ENCODE measurements around the gene ZNF324B. TPM values are rescaled to one million over a fixed set of nuclear protein-coding genes. Genes with fewer than 3 reads are reported as not detected.

ZNF324B gene
- total RNA-seq, 1 experiment from 2014 or later, result 6.3 TPM

GRCh38 chr19:58439576-58440554, 11.6 kb upstream of the ZNF324B start, which contains the start of gene ZNF132:
TSS of gene ZNF132 (minus strand) at chr19:58440153. CDS start at chr19:58439821, 332 bp downstream.
- H3K9me3 ChIP-seq (ENCODE audit: control insufficient read depth, low read depth, low read length), result peaks cover 12% of the 10 kb centered on the region
- H2BK120ac ChIP-seq (ENCODE audit: low read depth, low read length, poor library complexity, severe bottlenecking), result no peak within 1 kb of the TSS
- no peak within 1 kb of the TSS for H4K91ac ChIP-seq (ENCODE audit: insufficient read length, low read depth, low read length)
- peak; percentile 74 for DNase-seq
- no CpG with 5 or more reads among the region's 59 CpGs for WGBS (ENCODE audit: extremely low coverage, insufficient read length, low lambda C conversion rate)
- no peak within 1 kb of the TSS for H2BK5ac ChIP-seq (ENCODE audit: insufficient read length, low read length)
- Mint-ChIP-seq H3K36me3 (ENCODE audit: insufficient read depth in 1 of 3, low read depth in 3 of 3) (peaks cover 3 to 53% (median 49%) of the 10 kb centered on the region in 3 experiments), H3K27me3 (ENCODE audit: low read depth) (peaks cover 49% of the 10 kb centered on the region), H3K4me1 (peaks cover 0 to 11% of the 10 kb centered on the region in 2 experiments; a peak in 2 of 4 replicates), H3K4me3 (peak within 1 kb of the TSS; percentile 48 to 87), H3K27ac (peak within 1 kb of the TSS in 1 of 3 experiments; percentile 68; a peak in 2 of 7 replicates), H3K9me3 (peaks cover 63 to 69% of the 10 kb centered on the region in 2 experiments)
- no peaks in the 10 kb centered on the region for H4K20me1 ChIP-seq (ENCODE audit: control insufficient read depth, insufficient read depth, insufficient read length)
- TF ChIP-seq CTCF (conservative IDR thresholded peaks at IDR 0.05), result no peak
- H3K23me2 ChIP-seq (ENCODE audit: insufficient read length, low read depth, low read length, poor library complexity, severe bottlenecking), result peaks cover 12% of the 10 kb centered on the region
- H2AFZ ChIP-seq (ENCODE audit: low read length), result no peak within 1 kb of the TSS
- H4K5ac ChIP-seq (ENCODE audit: insufficient read length, low read depth, low read length), result no peak within 1 kb of the TSS
- H3K79me1 ChIP-seq (ENCODE audit: insufficient read depth, low read depth, low read length, poor library complexity, severe bottlenecking), result no peaks in the 10 kb centered on the region
- H3K79me2 ChIP-seq (ENCODE audit: insufficient read depth, low read length), result no peaks in the 10 kb centered on the region
- no peak within 1 kb of the TSS for H2AK5ac ChIP-seq (ENCODE audit: insufficient read length, low read length)
- no peaks in the 10 kb centered on the region; the same call in 1 of the 2 replicates for H3K27me3 ChIP-seq (ENCODE audit: insufficient read depth, low read length)
- no peak within 1 kb of the TSS for H2BK15ac ChIP-seq (ENCODE audit: low read depth, low read length)
- H3T11ph ChIP-seq (ENCODE audit: low read length), result no peak within 1 kb of the TSS
- H3K4me2 ChIP-seq (ENCODE audit: insufficient read depth, insufficient read length, low read length), result peak within 1 kb of the TSS; percentile 70
- H3K9ac ChIP-seq (ENCODE audit: extremely low read depth, insufficient read length, low read length), result peak within 1 kb of the TSS; percentile 52
- H3K4me1 ChIP-seq (ENCODE audit: insufficient read depth, low read length), result peaks cover 3% of the 10 kb centered on the region
- no peak within 1 kb of the TSS for H2BK12ac ChIP-seq (ENCODE audit: insufficient read length, low read depth, low read length)
- H3K27ac ChIP-seq (ENCODE audit: insufficient read length, low read depth, low read length), result no peak within 1 kb of the TSS
- H3K23ac ChIP-seq (ENCODE audit: insufficient read length, low read depth, low read length), result no peak within 1 kb of the TSS
- no peak within 1 kb of the TSS for H4K8ac ChIP-seq (replicated peaks; ENCODE audit: insufficient read length, low read depth, low read length)
- H3K18ac ChIP-seq (ENCODE audit: insufficient read length, low read depth, low read length), result peak within 1 kb of the TSS; percentile 9
- H2BK20ac ChIP-seq (ENCODE audit: low read depth, low read length, poor library complexity, severe bottlenecking), result no peak within 1 kb of the TSS
- no peak within 1 kb of the TSS for H3K56ac ChIP-seq (ENCODE audit: insufficient read length, low read depth, low read length)
- H3K14ac ChIP-seq (ENCODE audit: insufficient read depth, low read length), result no peak within 1 kb of the TSS; the same call in 1 of the 2 replicates
- no peak within 1 kb of the TSS for H3K4ac ChIP-seq (ENCODE audit: low read depth, low read length)
